Stimulated activated CD4-positive, alpha-beta T cell treated with anti-CD3 and anti-CD28 coated beads, Interleukin-1b, Interleukin-23, amount 100 ng/mL, for 4 hours (primary cell): ENCODE measurements around the gene BNC2.

Source experiments
- DNase-seq, 2 donors: peaks; one replicate each; pipeline ENCODE4 v3.0.0-alpha.2; 2020; ENCODE audit warnings: low read depth in 2 of 2

Gene BNC2

DNA sequence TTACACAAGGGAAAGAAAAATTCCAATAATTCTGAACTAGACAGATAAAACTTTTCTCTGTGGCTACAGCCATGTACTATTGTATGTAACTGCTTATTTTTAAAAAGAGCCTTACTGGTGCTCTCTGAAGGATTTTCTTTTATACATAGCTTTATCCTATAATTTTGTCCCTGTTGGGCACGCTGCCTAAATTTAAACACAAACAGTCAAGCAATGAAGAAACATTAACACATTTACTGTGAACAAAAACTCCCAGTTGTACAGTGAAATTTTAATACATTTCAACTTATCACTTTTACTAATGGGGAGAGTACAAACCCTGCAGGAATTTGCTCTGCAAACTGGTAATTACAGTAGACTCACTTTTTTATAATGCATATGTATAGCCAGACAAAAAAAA is 273.3 kb downstream of the BNC2 start:
- DNase-seq, result no peak

DNA sequence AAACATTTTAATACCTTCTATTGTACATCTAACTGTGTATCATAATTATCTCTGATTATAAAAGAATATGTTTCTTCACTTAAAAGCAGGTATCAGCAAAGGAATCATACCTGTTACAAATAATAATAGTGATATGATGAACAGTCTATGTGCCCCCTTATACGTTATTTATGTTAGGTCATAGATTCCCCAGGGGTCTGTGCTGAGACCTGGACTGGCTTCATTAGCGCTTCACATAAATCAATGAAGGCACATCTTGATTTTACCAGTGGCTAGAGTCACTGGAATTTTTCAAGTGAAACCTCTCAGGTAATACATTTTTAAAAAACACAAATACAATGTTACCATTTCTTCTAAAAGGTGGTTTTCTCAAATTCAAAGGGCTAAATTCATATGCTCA is 275.2 kb downstream of the BNC2 start:
- DNase-seq, result no peak

DNA sequence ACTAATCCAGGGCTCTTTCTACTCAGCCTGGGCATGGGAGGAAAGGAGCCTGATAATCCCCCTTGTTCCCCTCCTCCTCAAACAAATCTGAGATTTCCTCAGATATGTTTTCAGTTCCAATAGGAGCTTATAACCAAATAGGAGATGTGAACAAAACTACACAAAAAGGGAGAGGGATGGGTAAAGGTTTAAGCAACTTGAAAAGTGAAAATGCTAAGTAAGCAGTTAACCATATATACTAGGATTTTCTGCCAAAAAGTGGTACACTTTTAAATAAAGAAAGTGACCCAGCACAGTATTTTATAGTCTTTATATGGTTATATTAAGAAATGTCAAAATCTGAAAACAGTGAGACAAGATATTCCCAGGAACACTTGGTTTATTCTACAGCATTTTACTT is 275.7 kb downstream of the BNC2 start:
- DNase-seq, result no peak

DNA sequence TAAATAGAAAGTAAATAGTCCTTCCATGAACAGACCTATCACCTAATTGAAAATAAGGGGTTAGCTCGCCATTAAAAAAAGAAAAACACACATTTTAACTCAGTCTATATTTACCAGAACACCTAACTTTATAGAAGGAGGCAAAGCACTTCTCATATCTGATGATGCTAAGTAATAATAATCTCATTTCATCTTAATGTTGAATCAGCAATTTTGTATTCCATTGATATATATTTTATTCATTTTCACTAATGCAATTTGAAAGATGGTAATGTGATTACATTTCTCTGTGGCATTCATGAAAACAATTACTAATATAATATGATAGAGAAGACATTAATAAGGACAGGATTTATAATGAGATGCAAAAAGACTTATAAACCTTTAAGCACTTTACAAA is 276.7 kb downstream of the BNC2 start:
- no peak for DNase-seq

DNA sequence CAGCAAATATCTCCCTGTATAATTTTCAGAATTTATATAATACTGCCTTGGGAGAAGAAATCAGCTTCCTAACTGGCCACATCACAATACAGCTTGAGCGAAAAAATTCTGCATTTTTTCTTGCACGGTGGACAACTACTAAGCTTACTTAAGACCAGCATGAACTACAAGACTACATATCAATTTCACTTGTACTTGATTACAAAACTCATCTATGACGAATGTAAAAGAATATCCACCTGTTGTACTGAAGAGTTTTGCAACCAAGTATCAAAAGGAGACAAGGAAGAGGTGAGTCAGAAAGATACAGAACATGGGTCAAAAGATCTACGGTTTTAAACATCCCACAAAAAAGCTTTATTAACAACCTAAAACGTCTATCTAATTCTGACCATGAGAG is 279.4 kb downstream of the BNC2 start:
- no peak for DNase-seq

DNA sequence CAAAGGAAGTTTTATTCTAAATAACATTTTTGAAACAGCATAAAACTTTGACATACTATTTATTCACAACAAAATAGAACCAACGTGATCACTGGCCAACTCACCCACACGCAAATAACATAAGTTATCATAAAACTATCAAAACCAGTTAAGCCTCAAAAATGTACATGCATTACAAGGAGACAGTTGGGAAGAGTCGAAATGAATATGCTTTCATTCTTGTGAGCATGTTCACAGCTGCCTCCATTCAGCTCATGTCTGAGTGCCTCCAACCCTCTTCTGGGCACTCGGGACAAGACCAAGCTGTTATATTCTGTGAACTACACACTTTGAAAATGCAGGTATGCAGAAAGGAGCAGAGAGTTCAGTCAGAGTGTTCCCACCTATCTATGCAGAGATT is 284.9 kb downstream of the BNC2 start:
- no peak for DNase-seq

DNA sequence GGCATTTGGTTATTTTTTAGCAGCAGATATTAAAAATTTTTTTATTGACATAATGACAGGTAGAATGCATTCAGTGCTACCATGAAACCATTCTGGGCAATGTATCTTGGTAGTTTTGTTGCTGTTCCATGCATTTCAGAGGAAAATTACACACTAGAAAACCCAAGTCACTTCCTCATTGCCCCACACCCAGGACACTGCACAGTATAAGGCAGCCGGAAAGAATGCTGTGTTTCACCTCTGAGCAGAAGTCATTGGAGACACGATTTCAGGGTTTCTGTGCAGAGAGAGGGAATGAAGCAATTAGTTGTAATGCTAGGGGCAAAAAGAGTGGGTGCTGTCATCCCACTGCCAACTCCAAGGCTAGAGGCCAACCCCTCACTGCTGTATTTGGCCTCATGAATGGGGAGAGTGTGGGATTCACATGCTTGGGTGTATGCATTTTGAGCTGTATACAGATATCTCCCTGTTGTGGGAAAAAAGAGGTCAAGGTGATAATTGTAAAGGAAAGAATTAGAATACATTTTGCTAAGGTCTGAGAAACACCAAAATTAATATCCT is 290.5 kb downstream of the BNC2 start:
- DNase-seq, result no peak

DNA sequence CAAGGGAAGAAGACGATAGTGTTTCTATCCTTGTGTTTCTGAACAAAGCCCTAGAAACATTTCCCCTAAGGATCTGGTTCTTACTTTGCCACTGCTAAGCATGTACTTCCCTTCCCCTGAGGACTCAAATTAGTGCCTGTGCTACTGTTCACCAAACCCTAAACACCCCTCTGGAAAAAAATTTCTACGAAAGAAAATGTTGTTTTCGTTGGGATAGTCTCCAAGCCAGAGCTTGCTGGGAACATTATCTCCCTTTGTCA is 294.6 kb downstream of the BNC2 start:
- no peak for DNase-seq

DNA sequence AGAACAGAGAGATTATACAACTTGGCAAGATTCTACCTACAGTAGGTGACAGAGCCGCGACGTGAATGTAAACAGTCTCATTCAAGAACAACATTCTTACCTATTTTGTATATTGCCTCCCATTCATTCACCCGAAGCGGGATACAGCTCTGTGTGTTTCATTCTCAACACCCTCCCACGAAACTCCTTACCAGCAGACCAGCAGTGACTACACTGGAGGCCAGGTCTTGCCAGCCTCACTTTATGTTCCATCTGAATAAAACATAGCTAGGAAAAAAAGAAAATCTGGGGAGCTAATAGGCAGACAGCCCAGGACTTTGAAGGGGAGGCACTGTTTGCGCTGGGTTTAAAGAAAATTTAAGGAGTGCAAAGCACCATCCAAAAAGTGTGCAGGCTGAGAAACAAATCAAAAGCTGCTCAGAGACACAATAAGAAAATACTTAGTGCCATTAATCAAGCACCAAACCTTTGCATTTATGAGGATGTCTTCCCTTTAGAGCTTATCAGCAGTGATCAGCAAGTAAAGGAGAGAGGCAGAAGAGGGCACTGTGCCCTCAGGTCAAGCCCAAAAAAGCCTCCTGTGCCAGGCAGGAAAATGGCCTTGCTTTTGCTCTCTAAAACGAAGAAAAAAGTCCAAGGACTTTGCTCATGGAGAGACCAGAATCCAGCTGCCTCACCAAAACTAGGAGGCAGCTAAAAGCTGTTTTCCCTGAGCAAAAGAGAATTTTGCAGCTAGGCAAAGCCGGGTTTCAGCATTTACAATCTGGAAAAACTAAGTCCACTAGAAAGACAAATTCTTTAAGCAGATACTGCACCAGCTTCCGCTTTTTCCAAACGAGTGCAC is 295.1 kb downstream of the BNC2 start:
- no peak for DNase-seq

DNA sequence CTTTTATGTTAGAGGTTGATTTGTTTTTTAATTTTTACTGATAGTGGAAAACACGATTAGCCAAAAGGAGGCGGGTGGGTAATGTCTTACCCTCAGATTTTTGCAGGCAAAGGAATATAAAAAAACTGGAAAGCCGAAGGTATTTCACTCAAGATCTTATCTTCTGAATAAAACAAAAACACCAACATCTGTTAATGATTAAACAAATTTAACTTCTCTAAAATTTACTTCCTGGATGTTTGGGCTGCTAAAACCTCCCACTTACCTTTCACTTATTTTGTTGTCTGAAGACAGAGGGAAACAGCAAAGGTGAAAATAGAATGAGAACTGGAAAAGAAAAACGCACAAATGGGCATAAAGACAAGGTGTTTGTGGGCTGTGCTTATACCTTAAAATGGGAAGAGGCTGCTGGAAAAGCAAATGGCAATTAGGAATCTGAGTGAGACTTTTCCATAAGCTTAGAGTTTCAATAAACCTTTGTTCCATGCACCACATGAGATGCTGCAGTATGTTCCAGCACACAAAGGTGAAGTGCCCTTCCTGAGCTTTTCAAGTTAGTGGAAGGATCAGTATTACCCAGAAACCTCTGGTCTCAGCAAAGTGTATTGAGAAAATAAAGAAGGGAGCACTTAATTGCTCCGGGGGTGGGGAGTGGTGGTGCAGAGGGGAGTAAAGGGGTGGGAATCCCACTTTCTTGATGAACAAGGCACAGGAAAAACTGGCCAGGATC is 298.3 kb downstream of the BNC2 start:
- DNase-seq, result no peak

DNA sequence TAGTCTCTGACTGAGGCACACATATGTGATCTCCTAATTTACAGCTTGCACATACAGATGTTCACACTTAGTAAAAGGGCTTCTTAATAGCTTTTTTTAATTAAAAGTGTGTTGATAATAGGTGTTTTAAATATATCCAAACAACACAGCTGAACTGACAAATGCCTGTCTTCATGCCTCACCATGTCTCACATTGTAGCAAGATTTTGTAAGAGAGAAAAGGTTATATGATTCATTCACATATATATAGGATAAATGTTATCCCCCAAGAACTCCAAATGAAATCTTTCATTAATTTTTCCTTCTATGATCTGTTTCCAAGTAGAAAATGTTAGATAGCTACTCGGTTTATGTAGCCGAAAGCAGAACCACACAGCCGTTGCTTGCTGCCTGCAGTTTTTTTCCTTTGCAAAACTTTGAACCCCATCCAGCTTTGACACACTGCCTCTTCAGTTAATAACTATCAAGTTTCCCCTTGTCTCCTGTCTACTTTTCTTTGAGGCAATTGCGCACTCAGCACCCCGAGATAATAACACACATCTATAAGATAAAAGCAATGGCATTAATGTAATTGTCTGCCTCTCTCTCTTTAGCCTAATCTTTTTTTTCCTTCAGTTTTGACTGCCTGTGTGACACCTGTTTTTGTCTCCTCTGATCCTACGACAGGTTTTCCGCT is 299.2 kb downstream of the BNC2 start:
- DNase-seq, result no peak

DNA sequence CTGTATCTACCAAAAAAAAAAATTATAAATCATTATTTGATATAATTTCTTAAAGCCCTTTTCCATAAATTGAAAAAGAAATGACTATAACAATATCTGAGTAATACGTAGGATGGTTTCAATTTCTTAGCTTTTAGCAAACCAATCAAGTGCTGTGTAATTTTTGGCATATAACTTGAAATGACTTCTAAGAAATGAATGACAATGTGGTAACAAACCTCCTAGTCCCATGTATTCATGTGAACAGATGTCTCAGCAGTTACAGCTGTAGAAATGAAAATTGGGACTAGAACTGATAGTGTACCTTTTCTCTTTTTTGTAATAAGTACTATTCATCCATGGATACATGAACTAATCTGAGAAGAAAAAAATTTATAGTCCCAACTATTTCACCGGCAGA is 307.0 kb downstream of the BNC2 start:
- no peak for DNase-seq

DNA sequence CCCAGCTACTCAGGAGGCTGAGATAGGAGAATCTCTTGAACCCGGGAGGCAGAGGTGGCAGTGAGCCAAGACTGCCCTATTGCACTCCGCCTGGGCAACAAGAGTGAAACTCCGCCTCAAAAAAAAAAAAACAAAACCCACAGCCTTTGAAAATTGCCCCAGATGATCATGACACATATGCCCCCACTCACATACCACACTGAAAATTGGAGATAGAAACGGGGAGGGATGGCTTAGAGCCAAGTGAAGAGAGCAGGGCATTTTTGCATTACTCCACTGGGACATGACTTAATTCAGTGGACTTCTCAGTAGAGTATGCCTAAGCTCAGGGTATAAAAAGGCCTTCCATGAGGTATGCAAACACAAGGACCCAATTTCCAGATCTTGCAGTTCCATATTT is 309.3 kb downstream of the BNC2 start:
- DNase-seq, result no peak

DNA sequence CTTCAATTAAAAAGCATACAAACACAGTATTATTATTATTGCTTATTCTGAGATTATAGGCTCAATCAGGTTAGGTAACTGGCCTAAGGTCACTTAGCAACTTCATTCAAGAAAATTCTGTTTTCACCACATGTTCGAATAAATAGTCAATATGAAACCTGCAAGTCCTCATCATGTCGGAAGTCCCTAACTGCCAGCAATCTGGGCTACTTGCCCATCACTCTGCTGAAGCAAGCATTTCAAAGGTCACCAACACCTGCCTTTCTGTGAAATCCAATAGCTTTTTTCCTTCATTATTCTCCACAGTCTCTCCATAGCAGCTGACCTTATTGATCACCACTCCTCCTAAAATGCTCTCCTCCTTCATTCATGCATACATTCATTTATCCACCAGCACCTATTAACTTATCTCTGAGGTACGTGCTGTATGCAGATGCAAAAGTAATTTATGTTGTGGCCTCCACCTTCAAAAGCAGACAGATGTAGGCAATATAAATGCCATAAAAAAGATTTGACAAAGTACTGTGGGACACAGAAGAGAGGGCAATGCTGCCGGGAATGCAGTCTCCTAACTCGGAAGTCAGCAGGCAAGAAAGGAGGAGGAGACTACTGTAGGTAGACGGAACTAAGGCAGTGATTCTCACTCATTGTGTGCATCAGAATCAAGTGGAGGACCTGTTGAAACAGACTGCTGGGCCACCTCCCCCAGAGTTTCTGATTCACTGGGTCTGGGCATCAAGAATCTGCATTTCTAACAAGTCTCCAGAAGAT is 310.9 kb downstream of the BNC2 start:
- no peak for DNase-seq

DNA sequence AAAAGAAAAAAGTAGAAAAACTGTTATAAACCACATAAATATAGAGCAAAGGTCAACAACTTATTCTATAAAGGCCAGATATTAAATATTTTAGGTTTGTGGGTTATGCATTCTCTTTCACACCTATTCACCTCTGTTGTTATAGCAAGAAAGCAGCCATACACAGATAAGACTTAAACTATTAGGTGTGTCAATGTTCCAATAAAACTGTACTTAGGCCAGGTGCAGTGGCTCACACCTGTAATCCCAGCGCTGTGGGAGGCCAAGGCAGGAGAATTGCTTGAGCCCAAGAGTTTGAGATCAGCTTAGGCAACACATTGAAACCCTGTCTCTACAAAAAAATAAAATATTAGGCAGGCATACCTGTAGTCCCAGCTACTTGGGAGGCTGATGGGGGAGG is 314.7 kb downstream of the BNC2 start:
- no peak for DNase-seq

DNA sequence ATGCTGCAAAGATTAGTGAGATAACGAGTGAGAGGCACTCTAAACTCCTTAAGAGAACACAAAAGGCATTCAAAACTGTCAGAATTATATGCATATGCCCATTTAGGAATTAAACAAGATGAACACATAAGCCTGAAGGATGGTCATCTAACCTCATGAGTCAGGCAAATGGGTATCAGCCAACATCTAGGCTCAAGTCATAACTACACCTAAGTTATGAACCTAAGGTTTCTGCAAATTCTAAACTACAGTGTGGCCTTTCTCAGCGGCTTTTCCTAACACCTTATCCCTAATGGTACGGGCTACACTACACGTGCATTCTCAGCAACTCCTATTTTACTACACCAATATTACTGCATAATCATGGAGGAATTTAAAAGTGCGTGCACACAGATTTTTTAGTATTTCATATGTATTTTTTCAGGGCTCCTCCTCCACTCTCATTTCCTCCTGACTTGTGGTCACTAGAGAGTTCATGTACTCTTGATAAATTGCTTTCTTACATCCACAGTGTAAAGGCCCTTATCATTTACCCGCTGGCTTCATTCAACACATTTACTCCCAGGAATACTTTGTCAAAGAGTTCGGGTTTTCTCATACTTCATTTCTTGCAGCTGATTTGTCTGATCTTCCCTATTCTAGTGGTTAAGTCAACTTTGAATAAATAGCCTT is 316.5 kb downstream of the BNC2 start:
- DNase-seq, result no peak

DNA sequence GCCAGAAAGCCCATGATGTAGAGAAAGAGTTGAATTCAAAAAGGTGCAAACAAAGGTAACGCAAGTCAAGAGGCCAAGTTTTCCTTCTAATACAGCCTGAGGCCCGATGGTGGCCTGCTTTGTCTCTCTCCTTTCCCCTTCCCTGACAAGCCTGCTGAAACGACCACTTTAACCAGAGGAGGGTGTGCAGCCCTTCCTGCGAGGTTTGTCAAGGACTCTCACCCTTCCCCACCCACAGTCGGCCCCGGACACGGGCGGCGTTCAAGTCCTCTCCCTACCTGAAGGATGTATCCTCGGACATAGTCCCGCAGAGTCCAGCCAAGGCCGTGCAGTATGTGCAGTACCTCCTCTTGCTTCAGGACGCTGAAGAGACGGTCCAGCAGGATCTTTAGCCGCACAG is 318.2 kb downstream of the BNC2 start:
- DNase-seq, result no peak

DNA sequence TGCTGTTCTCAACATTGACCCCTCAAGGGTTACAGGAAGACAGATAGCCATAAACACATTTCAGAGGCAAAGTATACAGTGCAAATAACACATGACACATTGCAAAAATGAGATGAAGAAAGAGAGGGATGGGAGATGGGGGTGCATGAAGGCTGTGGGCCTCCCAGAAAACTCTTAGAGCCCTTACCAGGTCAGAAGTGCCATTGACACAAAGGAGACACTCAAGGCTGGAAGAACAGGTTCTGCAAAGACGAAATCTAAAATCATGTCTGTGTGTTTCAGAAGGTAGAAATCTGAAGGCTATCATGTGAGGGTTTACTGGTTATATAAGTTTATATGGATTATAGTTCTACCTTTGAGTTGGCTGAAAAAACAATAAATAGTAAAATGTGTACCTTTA is 318.8 kb downstream of the BNC2 start:
- no peak for DNase-seq

DNA sequence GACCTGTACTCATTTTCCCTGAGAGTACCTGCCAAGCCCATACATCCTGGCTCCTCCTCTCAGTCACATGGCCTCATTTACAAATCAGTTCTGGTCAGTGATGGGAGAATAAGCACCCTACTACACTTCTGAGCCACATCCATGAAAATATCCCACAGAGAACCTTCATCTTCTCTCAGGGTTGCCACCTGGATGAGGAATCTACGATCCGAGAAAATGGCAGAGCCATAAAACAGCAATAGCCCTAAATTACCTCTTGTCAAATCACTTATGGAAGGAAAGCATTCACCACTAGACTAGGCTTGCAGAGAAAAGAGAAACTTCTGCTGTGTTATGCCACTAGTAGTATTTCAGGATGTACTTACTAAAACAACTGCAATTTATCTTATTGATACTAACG is 324.8 kb downstream of the BNC2 start:
- no peak for DNase-seq

DNA sequence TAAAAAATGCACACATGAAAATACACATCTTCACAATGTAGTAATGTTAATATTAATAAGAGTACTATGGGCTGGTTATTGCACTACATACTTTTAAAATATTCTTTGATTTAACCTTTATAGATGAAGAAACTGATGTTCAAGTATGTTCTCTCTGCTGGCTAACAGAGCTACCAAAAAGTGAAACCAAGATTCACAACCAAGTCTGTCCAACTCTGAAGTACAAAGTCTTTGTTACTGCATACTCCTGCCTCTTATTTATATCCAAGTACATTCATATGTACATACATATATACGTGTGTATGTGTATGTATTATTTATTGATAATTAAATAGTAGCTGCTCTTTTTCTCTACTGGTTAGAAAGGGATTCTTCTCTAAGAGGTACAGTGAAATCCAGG is 325.6 kb downstream of the BNC2 start:
- DNase-seq, result no peak

DNA sequence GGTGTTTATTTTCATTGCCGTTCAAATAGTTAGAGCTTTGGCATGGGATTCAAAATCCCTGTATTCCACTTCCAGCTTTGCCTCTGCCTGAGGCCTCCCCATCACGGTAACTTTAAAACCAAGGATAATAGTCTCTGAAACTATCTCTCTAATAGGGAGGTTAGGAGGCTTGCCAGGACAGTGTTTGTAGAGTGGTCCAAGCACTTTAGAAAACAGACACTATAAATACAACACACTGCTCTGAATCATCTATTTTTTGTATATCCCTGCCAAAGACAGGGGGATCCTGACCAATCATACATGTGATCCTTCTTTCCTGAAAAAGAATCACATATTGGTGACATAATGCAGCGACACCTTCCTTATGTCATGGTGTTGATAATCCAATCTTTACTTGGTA is 326.8 kb downstream of the BNC2 start:
- no peak for DNase-seq

DNA sequence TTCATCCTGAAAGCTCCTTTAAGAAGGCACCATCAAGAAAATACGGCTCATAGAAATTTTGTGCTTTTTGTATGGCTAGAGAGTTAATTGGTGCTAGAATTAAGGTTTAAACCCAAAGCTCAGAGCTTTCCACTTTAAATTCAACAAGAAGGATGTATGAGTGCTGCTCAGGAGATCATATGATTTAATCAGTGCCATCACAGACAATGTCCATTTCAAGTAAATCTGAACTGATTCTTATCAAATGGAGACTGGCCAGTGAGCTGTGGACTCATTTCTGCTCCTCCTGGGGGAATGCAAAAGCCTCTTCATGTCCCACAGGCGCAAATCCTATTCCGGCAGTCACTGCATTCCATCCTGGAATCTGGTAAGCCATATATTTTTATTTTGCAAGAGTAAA is 327.2 kb downstream of the BNC2 start:
- no peak for DNase-seq
